Stimulated activated CD4-positive, alpha-beta T cell treated with anti-CD3 and anti-CD28 coated beads, TNF-alpha, amount 100 ng/mL, for 48 hours (primary cell): ENCODE data around the gene HARS2.
A peak's percentile ranks its signal among the peaks of the same experiment; 100 is the strongest.
"Not testable (repeated sequence)": the region's sequence is repeated elsewhere in the genome, so short reads cannot be mapped to it uniquely, and the experiment has no call there.

Source experiments
- DNase-seq, 3 donors: peaks; one replicate each; pipeline ENCODE4 v3.0.0-alpha.2; 2020; ENCODE audit warnings: low read depth in 3 of 3

HARS2 gene, protein sequence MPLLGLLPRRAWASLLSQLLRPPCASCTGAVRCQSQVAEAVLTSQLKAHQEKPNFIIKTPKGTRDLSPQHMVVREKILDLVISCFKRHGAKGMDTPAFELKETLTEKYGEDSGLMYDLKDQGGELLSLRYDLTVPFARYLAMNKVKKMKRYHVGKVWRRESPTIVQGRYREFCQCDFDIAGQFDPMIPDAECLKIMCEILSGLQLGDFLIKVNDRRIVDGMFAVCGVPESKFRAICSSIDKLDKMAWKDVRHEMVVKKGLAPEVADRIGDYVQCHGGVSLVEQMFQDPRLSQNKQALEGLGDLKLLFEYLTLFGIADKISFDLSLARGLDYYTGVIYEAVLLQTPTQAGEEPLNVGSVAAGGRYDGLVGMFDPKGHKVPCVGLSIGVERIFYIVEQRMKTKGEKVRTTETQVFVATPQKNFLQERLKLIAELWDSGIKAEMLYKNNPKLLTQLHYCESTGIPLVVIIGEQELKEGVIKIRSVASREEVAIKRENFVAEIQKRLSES

DNA sequence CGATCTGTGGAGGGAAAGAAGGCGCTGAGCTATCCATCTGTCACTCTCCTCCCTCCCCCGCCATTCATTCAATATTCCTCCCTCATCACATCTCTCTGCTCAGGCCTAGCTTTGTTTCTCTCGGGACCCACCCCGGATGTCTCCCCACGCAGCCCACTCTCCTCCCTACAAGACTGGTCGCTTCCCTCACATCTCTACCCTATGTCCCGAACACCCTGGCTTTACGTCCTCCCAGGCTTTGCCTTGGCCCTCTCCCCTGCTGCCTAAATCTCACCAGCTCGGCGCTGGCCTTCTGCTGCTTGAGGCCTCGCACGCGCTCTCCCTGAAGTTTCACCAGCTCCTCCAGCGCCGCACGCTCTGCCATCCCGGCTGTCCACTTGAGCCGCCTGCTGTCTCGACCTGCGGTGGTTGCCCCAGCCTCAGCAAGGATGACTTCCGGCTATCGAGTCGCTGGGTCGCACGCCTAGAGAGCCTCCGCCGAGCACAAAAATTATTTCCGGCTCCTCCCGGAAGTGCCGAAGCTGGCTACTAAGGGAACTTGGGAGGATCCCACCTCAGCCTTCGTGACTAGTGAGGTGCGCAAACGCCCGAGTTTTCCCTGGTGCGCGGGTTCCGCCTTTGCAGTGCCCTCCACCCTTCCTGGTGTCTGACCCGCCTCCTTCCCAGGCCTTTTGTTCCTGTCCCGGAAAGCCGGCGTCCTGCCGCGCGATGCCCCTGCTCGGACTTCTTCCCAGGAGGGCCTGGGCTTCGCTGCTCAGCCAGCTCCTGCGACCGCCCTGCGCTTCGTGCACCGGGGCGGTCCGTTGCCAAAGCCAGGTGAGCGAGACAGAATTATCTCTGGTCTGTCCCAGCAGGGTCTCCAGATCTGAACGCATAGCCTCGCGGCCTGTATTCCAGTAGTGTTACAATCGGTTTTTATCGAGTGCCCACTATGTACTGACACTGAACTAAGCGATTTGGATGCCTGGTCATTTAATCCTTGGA lies at the start of gene HARS2, which contains the start of gene HARS1:
HARS2 (plus strand) TSS at position 515 of the 984 bp plus-strand sequence; CDS start at position 709, 194 bp downstream.
HARS1 (minus strand) TSS at position 430 of the 984 bp plus-strand sequence; CDS start at position 364, 66 bp downstream.
- peak; percentile 75 to 85 (median 77) for DNase-seq

DNA sequence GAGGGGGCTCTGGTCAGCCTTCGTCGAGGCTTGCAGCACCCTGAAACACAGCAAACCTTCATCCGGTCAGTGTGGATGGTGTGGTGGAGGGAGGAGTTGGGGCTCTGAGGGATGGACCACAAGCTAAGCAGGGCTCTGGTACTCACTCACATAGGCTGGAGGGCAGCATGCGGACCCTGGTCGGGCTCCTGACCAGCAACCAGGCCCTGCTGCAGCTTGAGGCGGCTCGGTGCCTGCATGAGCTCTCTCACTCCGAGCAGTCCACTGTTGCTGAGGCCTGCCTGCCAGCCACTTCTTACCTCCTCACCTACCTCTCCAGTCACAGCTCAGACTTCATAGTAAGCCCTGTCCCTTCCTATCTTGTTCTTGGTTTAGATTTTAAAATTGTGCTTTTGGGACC lies 49.5 kb upstream of the HARS2 start:
- no peak for DNase-seq

DNA sequence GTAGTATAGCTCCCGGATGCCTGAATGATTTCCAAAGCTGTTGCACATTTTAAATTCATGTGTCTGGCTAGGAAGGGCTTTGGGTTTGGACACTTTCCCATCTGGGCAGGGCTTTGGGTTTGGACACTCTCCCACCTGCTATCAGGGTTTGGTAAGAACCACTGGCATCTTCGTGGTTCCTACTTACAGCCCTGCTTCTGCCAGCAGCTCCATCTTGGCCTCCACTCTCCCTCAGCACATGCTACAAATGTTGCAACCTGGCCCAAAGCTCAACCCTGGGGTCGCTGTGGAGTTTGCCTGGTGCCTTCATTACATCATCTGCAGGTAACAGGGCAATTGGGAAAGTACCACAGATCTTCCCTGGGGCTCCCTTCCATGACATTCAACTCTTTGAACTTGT lies 48.5 kb upstream of the HARS2 start:
- DNase-seq, result no peak

DNA sequence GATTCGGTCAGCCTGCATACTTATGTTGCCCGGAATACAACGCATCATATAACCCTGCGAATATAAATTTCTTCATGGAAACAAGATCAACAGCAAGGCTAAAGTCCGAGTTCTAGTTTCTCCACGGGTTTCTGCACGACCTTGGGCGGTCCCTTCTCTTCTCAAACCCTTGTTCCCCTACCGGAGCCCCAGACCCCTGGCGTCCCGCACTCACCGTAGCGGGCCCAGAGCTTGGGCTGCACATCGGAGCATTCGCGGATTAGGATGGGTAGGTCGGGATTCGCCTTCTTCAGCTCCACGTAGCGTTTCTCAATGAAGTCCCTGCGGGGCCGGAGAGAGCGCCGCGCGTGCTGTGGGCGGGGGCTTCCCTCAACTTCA lies 44.2 kb upstream of the HARS2 start:
- DNase-seq, result no peak

DNA sequence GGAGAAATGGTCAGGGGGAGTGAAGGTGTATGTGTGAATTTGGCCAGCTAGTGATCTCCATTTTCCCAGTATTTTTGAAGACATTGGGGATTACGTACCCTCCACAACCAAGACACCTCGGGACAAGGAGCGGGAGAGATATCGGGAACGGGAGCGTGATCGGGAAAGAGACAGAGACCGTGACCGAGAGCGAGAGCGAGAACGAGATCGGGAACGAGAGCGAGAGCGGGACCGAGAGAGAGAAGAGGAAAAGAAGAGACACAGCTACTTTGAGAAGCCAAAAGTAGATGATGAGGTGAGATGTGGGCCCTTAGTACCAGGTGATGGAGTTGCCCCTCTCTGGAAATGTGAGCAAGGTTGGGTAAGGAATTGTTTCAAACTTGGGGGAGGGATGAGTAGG lies 32.4 kb upstream of the HARS2 start:
- DNase-seq, result no peak

DNA sequence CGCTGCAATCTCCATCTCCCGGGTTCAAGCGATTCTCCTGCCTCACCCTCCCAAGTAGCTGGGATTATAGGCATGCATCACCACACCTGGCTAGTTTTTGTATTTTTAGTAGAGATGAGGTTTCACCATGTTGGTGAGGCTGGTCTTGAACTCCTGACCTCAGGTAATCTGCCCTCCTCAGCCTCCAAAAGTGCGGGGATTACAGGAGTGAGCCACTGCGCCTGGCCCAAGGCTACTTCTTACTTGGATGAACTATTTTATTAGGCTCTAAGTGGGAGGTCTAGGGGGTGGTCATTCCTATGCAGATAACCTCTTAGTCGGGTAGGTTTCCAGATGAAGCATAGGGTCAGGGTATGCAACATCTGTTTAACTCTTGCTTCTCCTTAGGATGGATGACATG lies 30.9 kb upstream of the HARS2 start:
- not testable (repeated sequence) for DNase-seq

DNA sequence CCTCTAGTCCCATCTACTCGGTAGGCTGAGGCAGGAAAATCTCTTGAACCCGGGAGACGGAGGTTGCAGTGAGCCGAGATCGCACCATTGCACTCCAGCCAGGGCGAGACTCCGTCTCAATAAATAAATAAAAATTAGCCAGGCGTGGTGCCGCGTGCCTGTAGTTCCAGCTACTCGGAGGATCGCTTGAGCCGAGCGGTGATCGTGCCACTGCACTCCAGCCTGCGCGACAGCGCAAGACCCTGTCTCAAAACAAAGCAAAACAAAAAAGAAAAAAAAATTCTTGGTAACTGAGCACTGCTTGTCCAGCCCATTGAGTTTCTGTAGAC lies 27.3 kb upstream of the HARS2 start:
- no peak for DNase-seq

DNA sequence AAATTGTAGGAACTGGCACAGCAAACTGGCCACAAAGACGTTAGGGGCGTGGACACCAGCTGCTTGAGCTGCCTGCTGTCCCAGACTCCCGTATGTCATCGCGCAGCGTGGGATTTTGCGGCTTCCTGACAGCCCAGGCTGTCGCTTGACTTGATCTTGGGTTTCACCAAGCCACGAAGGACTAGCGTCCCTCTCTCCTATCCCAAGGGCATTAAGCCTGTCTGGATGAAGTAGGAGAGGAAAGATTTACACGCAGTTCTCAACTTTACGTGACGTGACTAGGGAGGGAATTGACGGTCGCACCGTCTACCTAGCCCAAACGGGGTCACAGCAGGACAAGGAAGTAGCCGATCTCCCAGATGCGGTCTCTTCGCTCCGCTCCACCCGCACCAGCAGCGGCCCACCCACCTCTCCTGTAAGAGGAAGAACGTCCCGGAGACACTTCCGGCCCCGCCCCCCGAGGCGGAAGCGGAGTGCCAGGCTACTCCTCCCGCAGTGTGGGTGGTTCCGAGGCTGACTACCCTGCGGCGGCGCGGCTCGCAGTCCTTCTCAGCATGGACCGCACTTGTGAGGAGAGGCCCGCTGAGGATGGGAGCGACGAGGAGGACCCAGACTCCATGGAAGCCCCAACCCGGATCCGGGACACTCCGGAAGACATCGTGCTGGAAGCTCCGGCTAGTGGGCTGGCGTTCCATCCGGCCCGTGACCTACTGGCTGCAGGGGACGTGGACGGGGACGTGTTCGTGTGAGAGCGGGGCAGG lies 26.7 kb upstream of the HARS2 start, which contains the start of gene WDR55:
WDR55 (plus strand) TSS at position 546 of the 761 bp plus-strand sequence; CDS start at position 555, 9 bp downstream.
- peak; percentile 95 to 96 (median 95) for DNase-seq

DNA sequence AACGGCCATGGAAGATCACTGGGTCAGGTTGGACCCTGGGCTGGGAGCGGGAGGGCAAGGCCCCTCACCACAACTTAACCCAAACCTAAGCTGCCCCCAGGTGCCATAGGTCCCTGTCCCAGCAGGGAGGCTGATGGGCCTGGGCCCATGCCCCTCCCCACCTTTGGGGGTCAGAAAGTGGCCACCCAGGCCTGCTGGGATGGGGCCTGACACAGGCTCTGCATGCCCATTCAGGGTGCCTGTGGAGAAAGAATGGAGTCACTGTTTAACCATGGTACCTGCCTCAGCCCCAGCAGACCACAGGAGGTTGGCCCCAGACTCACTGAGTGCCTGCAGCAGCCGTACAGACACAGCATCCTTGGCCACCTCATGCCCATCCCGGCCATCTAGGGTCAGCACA lies 20.2 kb upstream of the HARS2 start:
- DNase-seq, result not testable (repeated sequence)

DNA sequence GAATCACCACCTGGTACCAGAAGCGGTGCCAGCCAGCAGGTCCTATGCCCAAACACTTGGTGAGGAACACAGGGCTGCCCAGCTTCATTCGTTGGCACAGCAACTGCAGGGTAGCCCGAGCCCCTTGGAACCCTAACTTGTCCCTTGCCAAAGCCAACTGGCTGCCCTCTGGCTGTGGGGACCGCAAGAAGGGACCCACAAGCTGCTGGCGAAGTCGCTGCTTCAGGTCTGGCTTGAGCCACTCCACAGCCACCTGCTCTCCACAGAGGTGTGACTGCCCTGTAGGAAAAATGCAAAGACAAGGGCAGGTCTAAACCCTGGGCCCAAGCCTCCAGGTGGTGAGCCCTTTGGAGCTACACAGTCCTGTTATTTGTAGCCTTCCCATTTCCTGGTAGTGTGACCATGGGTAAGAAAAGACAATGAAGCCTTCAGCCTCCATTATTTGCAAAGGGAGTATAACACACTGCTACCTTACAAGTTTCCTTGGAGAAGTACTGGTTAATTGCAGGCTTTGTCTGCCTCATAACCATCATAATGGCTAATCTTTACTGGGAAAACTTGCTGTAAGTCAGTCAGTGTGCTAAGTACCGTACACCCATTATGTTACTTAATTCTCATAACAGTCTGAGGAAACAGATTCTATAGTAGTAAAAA lies 19.7 kb upstream of the HARS2 start:
- DNase-seq, result no peak

DNA sequence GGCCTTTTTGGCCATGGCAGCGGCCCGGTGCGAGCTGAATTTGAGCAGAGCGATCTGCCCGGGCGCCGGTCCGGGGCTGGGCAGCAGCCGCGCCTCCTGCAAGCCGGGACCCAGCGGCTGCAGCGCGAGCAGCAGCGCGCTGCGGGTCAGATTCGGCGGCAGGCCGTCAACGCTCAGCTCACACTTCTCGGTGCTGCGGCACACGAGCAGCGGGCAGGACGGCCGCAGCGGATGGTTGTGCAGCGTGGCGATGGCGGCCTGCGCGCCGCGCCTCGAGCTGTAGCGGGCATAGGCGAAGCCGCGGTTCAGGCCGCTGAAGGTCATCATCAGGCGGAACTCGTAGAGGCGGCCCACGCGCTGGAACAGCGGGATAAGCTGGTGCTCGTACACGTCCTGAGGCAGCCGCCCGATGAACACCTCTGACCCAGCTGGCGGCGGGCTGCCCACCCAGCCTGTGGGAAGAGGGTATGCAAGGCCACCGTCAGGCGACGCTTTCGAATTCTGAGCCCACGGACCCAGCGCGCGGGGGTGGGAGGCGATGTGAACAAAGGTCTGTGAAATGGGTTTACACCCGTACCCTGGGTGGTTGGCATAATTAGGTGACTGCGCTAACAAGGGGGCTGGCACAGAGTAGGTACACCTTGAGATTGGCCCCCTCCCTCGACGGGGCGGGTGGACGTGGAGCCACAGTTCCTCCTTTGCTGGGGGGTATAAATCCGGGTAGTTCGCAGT lies 18.6 kb upstream of the HARS2 start:
- no peak for DNase-seq

DNA sequence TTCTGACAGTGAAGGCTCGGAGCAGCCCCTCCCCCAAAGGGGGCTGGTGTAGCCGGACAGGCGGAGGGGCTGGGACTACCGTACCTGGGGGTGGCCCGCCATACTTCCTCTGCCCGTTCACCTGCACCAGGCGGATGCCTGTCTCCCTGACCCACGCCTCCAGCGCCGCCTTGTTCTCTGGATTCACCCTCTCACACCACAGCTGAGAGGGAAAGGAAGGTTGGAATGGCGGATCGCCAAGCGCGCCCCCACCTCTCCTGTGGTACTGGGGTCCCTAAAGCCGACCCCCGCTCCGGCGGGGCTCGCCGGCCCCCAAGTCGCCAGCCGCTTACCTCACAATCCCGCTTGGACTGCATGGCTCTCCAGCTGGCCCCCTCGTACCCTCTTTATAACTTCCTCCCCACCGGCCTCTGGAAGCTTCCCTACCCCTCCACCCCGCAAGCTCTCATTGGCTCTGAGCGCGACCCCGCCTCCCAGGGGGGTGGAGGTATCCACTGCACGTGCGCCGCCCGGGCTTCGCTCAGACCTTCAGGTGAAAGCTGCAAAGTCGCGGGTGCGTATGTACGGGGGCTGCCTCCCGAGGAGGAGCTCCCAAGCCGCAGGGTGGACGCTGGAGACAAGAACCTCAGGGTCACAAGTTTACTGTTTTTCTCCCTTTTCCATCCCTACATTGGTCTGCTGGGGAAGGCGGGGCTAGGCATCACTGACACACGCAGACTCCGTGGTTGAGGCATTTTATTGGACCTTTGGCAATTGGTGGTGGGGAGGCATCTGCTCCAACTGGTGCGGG lies 17.9 kb upstream of the HARS2 start, which contains the start of gene DND1:
DND1 (minus strand) TSS at position 390 of the 790 bp plus-strand sequence; CDS start at position 356, 34 bp downstream.
- DNase-seq, result no peak

DNA sequence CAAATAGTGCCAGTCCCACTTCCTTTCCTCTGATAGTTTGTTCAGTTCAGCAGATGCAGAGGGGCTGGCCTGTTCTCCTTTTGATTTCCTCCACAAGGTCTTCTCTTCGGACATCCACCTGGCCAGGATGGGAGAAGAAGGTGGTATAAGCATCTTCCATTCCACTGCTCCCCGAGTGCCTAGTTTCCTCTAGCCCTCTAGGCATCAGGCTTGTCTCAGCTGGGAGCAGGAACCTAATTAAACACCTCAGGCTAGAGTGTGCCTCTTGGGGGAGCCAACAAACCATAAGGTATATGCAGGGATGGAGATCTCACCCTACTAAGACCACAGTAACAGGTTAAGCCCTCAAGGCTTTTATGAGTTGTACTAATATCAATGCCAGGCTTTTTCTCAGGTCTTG lies 17.0 kb upstream of the HARS2 start:
- no peak for DNase-seq

DNA sequence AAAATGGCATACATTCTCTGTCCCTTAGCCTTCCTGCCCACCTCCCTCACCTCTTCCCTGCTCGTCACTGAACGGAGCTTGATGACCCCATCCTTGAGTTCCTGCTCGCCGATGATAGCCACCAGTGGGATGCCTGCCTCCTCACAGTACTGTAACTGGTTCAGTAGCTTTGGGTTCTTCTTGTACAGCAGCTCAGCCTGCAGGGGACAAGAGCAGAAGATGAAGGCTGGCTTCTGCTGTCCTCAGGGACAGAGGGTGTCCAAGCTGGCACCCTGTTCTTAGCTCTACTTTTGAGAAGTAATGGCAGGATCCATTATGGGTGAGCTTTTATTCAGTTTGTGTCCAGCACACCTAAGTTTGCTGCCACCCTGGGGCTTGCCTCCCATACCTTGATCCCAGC lies 16.6 kb upstream of the HARS2 start:
- no peak for DNase-seq

DNA sequence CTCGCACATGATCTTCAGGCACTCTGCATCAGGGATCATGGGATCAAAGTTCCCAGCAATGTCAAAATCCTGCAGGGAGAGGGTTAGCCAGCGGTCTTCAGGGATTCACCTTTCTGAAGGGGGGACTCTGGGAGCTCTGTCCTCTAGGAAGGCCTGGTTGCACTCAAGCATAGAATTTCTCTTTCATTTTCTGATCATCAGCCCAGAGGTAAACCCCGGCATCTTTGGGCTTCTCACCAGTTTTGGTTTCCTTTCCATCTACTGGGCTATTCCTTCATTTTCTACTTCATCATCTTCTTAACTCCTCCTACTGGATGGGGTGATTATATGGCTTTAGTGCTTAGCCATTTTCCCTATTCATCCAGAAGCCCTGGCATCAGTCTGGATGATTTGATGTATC lies 13.3 kb upstream of the HARS2 start:
- DNase-seq, result no peak

DNA sequence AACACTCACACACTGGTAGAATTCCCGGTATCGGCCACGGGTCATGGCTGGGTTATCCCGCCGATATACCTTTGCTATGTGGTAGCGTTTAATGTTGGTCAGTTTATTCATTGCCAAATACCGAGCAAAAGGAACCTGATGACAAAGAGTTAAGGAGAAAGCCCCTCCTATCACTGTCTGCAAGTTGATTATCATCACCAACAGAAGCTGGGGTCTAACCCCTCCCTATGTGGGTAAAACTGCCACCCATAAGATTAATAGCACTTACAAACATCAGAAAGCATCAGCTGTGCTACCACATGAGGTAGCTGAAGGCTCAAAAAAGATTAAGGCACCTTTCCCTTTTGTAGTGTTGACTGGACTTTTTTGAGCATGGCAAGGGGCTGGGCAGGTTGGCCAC lies 12.3 kb upstream of the HARS2 start:
- no peak for DNase-seq

DNA sequence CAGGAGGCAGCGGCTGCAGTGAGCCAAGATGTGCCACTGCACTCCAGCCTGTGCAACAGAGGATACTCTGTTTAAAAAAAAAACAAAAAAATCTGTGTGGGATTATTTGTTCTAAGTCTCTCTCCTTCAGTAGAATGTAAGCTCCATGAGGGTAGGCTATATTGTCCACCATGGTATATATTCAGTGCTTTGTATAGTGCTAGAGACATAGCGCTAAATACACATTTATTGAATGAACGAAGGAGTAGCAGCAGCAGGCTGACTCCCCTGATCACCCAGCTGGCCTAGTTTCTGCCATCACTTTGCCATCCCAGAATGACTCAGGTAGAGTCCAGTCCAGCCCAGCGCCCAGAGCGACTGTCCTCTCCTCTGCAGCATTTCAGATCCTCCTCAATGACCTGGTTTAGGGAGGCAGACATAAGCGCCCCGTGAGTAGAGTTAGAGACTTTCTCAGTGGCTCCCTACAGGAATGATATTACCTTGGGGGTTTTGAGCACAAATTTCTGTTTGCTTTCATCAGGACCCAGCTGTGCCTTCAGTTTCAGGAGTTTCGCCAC lies 801 bp upstream of the HARS2 start:
- no peak for DNase-seq

DNA sequence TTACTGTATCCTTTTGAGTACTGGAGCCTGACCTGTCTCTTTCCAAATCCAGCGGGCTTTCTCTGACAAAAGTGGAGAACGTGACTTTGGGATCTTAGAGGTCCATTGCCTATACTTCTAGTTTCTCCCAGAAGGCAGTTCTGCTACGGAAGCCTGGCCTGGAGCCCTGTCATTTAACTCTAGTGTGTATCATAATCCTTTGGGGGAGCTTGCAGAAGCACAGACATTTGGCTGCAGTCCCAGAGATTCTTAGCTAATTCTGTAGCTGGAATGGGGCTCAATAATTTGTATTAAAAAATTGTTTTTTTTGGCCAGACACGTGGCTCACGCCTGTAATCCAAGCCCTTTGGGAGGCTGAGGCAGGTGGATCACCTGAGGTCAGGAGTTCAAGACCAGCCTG lies 3.0 kb downstream of the HARS2 start:
- no peak for DNase-seq

DNA sequence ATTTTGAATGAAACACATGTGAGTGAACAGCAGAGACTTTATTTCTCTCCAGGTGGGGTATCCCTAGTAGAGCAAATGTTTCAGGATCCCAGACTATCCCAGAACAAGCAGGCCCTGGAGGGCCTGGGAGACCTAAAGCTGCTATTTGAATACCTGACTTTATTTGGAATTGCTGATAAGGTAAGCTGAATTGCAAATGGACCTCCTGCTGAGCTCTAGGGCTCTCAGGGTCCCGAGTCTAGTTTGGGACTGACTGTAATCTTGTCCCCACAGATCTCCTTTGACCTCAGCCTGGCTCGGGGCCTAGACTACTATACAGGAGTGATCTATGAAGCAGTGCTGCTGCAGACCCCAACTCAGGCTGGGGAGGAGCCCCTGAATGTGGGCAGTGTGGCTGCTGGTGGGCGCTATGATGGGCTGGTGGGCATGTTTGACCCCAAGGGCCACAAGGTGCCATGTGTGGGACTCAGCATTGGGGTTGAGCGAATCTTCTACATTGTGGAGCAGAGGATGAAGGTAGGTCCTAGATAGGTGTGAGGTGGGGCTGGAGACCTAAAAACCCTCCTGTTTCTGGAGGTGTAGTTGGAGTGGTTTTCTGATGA lies 5.7 kb downstream of the HARS2 start:
- no peak for DNase-seq
